NB4 (cell line): ENCODE data around the gene MAP3K13.

Experiments
- MYC ChIP-seq: IDR thresholded peaks from 2 replicates; pipeline ENCODE4 v1.6.1; 2011; ENCODE audit warnings: low read depth, low read length
- POLR2A ChIP-seq: IDR thresholded peaks from 2 replicates; pipeline ENCODE4 v1.6.1; 2011; ENCODE audit warnings: mild to moderate bottlenecking; ENCODE audit not compliant: insufficient read length; ENCODE audit errors: extremely low read depth
- TF ChIP-seq, protein P1 (sequence below): IDR thresholded peaks from one replicate; pipeline ENCODE4 v1.5.1; 2012; ENCODE audit warnings: low read depth, low read length

DNA sequence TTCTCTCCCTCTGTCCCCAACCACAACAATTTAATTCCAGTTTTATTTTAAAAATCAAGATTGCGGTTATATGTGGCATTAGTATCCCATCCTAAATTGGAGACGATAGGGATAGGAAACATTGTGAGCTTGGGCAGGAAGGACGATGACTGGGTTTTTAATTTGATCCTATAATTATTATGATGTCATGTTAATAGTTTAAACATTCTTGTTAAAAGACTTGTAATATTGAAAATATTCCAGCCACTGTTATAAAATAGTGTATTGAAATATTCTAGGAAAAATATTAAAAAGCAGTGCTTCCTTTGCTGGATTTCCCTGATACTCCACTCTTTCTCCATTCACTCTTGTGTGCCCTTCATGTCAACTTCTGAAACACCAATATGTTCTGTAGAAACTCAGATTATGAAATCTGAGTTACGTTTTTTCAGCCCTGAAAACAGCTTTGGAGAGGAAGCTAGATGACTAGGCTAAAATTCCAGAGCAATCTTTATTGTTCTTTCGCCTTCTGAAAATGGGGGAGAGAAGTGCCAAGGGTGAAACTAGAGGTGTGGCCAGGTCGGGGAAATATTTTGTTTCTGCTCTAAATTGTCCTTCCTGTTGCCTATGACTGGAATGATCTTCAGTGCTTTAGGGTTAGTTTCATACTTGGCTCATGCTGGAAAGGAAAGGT is 46.1 kb upstream of the MAP3K13 start:
- TF ChIP-seq, protein P1, sequence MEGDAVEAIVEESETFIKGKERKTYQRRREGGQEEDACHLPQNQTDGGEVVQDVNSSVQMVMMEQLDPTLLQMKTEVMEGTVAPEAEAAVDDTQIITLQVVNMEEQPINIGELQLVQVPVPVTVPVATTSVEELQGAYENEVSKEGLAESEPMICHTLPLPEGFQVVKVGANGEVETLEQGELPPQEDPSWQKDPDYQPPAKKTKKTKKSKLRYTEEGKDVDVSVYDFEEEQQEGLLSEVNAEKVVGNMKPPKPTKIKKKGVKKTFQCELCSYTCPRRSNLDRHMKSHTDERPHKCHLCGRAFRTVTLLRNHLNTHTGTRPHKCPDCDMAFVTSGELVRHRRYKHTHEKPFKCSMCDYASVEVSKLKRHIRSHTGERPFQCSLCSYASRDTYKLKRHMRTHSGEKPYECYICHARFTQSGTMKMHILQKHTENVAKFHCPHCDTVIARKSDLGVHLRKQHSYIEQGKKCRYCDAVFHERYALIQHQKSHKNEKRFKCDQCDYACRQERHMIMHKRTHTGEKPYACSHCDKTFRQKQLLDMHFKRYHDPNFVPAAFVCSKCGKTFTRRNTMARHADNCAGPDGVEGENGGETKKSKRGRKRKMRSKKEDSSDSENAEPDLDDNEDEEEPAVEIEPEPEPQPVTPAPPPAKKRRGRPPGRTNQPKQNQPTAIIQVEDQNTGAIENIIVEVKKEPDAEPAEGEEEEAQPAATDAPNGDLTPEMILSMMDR, result no peak
- TF ChIP-seq POLR2A (no peak), MYC (no peak)
